Astrocyte of the cerebellum (primary cell): ENCODE results near the gene FAM53B.

Source experiments
- DNase-seq: peaks from one replicate; pipeline ENCODE4 v3.0.0-alpha.2; 2011; ENCODE audit warnings: low read depth
- H3K4me3 ChIP-seq: 2 replicates; pipeline ENCODE4 v1.5.1; 2011; ENCODE audit warnings: mild to moderate bottlenecking, low read depth, low read length, moderate library complexity
- CTCF ChIP-seq: IDR thresholded peaks from 2 replicates; pipeline ENCODE4 v1.5.1; 2012; ENCODE audit warnings: low read length, low read depth, moderate library complexity, mild to moderate bottlenecking; ENCODE audit errors: missing control alignments
- in situ Hi-C: cut with HindIII; loops from 2 replicates; pipeline ENCODE4 v1.10.0; 2017; ENCODE audit warnings: low sequenced_read_pairs

The FAM53B gene

GRCh38 chr10:124728071-124728829, 15.9 kb downstream of the FAM53B start:
- no peak overlapping the region for H3K4me3 ChIP-seq
- no peak for TF ChIP-seq CTCF
- DNase-seq, result no peak
- in situ Hi-C loops, result loop anchor here (5.0 kb wide), 1 partner anchor 66 kb away; no protein-coding TSS in a partner anchor

DNA sequence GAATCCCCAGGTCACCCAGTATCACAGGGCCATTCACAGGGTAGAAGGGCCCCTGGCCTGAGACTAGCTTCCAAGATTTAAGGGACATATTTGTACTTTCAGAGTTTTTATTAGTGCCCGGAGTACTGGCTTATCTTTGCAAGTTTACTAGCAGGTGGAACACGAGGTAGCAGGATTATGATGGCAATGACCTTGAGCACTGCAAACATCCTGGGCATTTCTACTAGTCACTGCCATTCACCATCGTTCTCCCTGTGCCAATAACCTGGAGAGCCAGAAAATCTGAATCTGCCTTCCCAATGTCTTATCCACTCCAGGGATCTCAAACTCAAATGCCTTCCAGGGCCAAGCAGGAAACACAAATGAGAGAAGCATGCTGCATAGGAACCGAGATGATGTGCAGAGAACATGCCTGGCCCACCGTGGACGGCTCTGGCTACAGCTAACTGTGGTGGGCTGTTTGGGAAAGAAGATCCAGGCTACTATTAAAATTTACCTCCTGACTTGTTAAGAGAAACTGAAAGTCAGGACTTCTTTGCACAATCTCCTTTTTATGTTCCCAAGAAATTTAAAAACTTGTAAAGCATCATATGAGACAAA, 16.7 kb downstream of the FAM53B start:
- DNase-seq, result no peak
- TF ChIP-seq CTCF, result no peak
- in situ Hi-C loops, result loop anchor here (5.0 kb wide), 1 partner anchor 65 kb away; no protein-coding TSS in a partner anchor
- no peak overlapping the region for H3K4me3 ChIP-seq

DNA sequence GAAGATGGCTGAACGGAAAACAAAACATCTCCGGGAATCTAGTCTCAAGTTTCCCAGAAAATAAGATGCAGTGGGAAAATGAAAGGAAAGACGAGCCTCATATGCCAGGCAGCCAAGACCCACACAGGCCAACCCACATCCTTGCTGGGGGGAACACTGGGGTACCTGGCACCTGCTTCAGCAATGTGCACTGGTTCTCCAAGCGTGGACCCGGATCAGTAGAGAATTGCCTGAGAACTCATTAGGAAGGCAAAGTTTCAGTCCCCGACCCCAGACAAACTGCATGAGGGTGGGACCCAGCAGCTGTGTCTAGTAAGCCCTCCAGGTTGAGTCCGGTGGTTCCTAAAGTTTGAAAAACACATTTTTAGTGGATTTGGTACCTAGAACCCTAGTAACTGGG, 18.4 kb downstream of the FAM53B start:
- no peak overlapping the region for H3K4me3 ChIP-seq
- no peak for DNase-seq
- in situ Hi-C loops, result loop anchor here (5.0 kb wide), 1 partner anchor 63 kb away; no protein-coding TSS in a partner anchor
- TF ChIP-seq CTCF, result no peak

DNA sequence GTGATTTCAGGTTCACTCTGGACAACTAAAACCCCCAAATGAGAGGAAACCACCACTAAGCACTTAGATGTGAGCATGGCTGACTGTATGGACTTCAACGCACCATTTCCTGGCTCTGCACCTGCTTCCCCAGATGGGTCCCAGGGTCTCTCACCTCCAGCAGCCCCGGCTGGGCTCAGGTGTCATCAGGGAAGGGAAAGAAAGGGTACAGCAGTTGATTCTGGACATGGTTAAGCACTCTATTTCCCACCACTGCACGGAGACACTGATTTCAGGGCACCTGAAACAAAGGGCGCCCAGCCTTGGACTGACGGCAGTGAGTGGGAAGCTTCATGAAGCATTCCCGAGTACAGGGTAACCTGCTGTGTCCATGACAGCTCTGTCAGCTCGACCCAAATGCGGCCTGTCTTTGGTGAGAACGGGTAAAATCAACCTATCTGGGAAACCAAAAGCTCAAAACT, 19.0 kb downstream of the FAM53B start:
- H3K4me3 ChIP-seq, result no peak overlapping the region
- TF ChIP-seq CTCF, result no peak
- in situ Hi-C loops, result loop anchor here (5.0 kb wide), 1 partner anchor 63 kb away; no protein-coding TSS in a partner anchor
- no peak for DNase-seq

DNA sequence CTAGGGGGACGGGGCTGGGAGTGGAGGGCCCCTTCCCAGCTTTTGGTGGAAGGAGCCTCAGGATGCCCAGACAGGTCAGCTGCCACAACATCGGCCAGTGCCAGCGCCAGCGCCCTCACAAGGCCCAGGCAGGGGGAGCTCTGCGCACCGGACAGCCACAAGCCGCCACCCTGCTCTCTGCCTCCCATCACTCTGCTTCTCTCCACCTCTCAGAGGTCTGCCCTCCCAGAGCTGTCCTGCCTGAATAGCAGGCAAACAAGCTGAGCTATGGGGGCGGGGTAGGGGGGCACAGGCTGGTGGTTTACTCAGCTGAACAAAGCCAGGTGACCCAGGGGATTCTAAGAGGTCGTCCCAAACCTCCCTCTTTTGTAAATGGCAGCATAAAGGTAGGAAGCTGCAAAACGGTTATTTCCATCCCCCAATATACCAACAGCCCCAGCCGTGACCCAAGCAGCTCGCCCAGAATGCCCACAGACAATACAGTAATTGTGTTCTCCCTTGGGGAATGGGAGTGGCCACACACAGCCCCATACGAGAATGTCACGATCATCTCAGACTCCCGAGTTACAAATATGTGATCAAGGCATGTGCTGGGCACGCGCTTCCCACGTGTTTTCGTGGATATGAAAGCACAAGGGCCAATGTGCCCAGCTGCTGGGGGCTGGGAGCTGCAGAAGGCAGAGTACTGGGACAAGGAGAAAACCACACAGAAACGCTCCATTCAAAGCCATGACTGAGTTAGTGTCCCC, 19.7 kb downstream of the FAM53B start:
- no peak overlapping the region for H3K4me3 ChIP-seq
- TF ChIP-seq CTCF, result no peak
- in situ Hi-C loops, result loop anchor here (5.0 kb wide), 1 partner anchor 62 kb away; no protein-coding TSS in a partner anchor
- DNase-seq, result no peak

GRCh38 chr10:124723826-124724225, 20.4 kb downstream of the FAM53B start:
- no peak for TF ChIP-seq CTCF
- DNase-seq, result no peak
- in situ Hi-C loops, result no loop called here
- H3K4me3 ChIP-seq, result no peak overlapping the region
